ENCODE measurements around the gene OR5K4. TPM values are rescaled to one million over a fixed set of nuclear protein-coding genes. Genes with fewer than 3 reads are reported as not detected.
"Not testable (repeated sequence)": the region's sequence is repeated elsewhere in the genome, so short reads cannot be mapped to it uniquely, and the experiment has no call there.

OR5K4 gene
- total RNA-seq, 2 experiments from 2014 or later, result not detected

DNA sequence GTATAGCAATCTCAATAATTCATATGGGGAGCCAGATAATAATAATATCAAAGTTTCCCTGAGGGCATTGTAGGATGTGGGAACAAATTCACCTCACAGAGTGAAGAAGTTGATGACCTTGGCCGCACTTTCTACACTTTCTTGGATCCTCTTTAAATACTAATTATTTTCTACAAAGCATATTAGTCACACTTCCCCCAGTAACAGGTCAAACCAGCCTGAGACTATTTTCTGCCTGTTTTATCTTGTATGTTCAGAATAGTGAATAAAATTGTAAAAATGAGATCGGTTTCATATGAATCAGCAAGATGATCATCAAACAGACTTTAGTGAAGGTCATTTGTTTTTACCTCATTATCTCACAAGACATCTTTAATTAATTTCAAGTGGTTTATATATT, 34.5 kb downstream of the OR5K4 start:
- Histone ChIP-seq H3K9me3 (ENCODE audit: control insufficient read depth in 1 of 2, insufficient read depth in 1 of 2, low read length in 2 of 2) (no peaks in the 10 kb centered on the region), H3K27me3 (ENCODE audit: control insufficient read depth in 1 of 2, insufficient read depth in 2 of 2, low read length in 2 of 2) (peaks cover 0 to 7% of the 10 kb centered on the region in 2 experiments), H3K36me3 (ENCODE audit: insufficient read depth, low read length) (no peaks in the 10 kb centered on the region), H3K4me1 (ENCODE audit: insufficient read depth, low read length) (no peaks in the 10 kb centered on the region), H3K4me3 (ENCODE audit: low read length) (no peak overlapping the region), H3K27ac (ENCODE audit: low read depth in 1 of 2, low read length in 2 of 2) (no peak overlapping the region)
- no peaks in the 10 kb centered on the region for H3K9me3 Mint-ChIP-seq
- H3K4me1 Mint-ChIP-seq (ENCODE audit: low read depth), result no peaks in the 10 kb centered on the region
- no peaks in the 10 kb centered on the region for H3K36me3 Mint-ChIP-seq (ENCODE audit: low read depth)
- intact Hi-C loops (cut with DNase I, micrococcal nuclease), result no loop called here
- TF ChIP-seq, protein P1, sequence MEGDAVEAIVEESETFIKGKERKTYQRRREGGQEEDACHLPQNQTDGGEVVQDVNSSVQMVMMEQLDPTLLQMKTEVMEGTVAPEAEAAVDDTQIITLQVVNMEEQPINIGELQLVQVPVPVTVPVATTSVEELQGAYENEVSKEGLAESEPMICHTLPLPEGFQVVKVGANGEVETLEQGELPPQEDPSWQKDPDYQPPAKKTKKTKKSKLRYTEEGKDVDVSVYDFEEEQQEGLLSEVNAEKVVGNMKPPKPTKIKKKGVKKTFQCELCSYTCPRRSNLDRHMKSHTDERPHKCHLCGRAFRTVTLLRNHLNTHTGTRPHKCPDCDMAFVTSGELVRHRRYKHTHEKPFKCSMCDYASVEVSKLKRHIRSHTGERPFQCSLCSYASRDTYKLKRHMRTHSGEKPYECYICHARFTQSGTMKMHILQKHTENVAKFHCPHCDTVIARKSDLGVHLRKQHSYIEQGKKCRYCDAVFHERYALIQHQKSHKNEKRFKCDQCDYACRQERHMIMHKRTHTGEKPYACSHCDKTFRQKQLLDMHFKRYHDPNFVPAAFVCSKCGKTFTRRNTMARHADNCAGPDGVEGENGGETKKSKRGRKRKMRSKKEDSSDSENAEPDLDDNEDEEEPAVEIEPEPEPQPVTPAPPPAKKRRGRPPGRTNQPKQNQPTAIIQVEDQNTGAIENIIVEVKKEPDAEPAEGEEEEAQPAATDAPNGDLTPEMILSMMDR (IDR thresholded peaks at IDR 0.05), result no peak
- H3K27me3 Mint-ChIP-seq, result peaks cover 26% of the 10 kb centered on the region
- CTCF ChIA-PET, result no interaction called here
- POLR2A ChIA-PET, result no interaction called here
- H3K4me3 Mint-ChIP-seq, result no peak overlapping the region
- ATAC-seq (ENCODE audit: poor library complexity), result no peak
- no peak overlapping the region for H3K27ac Mint-ChIP-seq
- no peak for DNase-seq

DNA sequence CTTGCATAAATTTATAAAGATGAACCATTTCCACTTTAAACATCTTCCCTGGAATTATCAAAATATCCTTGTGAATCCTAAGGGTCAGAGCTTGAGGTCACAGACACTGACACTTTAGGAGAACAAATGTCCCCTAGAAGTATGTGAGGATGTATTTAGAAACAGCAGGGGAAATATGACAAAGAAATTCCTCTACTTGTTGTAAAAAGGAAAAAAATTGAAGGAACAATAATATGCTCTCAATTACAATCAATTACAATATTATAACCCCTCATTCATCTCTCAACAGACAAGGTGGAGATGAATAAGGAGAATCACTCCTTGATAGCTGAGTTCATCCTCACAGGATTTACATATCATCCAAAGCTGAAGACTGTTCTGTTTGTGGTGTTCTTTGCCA, 36.7 kb downstream of the OR5K4 start, which contains the start of gene OR5K3:
Gene OR5K3 (plus strand): TSS at position 301 of the 400 bp plus-strand sequence. CDS start 0 bp downstream, at position 301.
- POLR2A ChIA-PET, result no interaction called here
- Mint-ChIP-seq H3K4me1 (ENCODE audit: low read depth) (no peaks in the 10 kb centered on the region), H3K9me3 (no peaks in the 10 kb centered on the region), H3K27ac (no peak within 1 kb of the TSS), H3K27me3 (peaks cover 33% of the 10 kb centered on the region), H3K36me3 (ENCODE audit: low read depth) (no peaks in the 10 kb centered on the region), H3K4me3 (no peak within 1 kb of the TSS)
- CTCF ChIA-PET, result no interaction called here
- peaks cover 0 to 4% of the 10 kb centered on the region in 2 experiments for H3K27me3 ChIP-seq (ENCODE audit: control insufficient read depth in 1 of 2, insufficient read depth in 2 of 2, low read length in 2 of 2)
- intact Hi-C loops (cut with DNase I, micrococcal nuclease), result no loop called here
- H3K9me3 ChIP-seq (ENCODE audit: control insufficient read depth in 1 of 2, insufficient read depth in 1 of 2, low read length in 2 of 2), result no peaks in the 10 kb centered on the region
- H3K4me3 ChIP-seq (ENCODE audit: low read length), result no peak within 1 kb of the TSS
- DNase-seq (no peak), ATAC-seq (ENCODE audit: poor library complexity) (no peak)
- no peak within 1 kb of the TSS for H3K27ac ChIP-seq (ENCODE audit: low read depth in 1 of 2, low read length in 2 of 2)
- TF ChIP-seq, protein P1 (IDR thresholded peaks at IDR 0.05), result no peak
- H3K4me1 ChIP-seq (ENCODE audit: insufficient read depth, low read length), result no peaks in the 10 kb centered on the region
- no peaks in the 10 kb centered on the region for H3K36me3 ChIP-seq (ENCODE audit: insufficient read depth, low read length)

DNA sequence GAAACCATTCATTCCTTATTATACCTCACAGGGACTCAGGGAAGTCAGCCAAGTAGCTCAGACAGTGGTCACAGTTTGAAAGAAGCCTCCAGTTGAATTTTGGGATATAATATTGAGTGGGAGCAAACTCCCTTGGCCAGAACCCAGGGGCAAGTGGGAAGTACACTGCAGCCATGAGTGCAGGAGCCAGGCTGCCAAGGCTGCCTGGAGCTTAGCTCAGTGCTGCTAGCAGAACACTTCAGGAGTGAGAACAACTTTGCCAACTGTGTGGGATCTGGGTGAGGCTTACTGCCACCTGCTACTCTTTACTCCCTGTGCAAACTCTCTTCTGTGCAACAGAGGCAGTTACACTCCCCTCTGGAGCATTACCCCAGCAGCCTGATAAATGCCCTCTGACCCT, 41.4 kb downstream of the OR5K4 start:
- H3K27ac ChIP-seq (ENCODE audit: low read depth in 1 of 2, low read length in 2 of 2), result no peak overlapping the region
- Mint-ChIP-seq H3K27me3 (peaks cover 25% of the 10 kb centered on the region), H3K4me1 (ENCODE audit: low read depth) (no peaks in the 10 kb centered on the region), H3K9me3 (peaks cover 12% of the 10 kb centered on the region), H3K36me3 (ENCODE audit: low read depth) (no peaks in the 10 kb centered on the region), H3K27ac (no peak overlapping the region), H3K4me3 (no peak overlapping the region)
- peaks cover 0 to 4% of the 10 kb centered on the region in 2 experiments for H3K9me3 ChIP-seq (ENCODE audit: control insufficient read depth in 1 of 2, insufficient read depth in 1 of 2, low read length in 2 of 2)
- ATAC-seq (ENCODE audit: poor library complexity) (no peak), DNase-seq (no peak)
- ChIA-PET CTCF (no interaction called here), POLR2A (no interaction called here)
- H3K36me3 ChIP-seq (ENCODE audit: insufficient read depth, low read length), result no peaks in the 10 kb centered on the region
- intact Hi-C loops (cut with DNase I, micrococcal nuclease), result no loop called here
- TF ChIP-seq, protein P1 (IDR thresholded peaks at IDR 0.05), result no peak
- H3K4me3 ChIP-seq (ENCODE audit: low read length), result no peak overlapping the region
- peaks cover 0 to 4% of the 10 kb centered on the region in 2 experiments for H3K27me3 ChIP-seq (ENCODE audit: control insufficient read depth in 1 of 2, insufficient read depth in 2 of 2, low read length in 2 of 2)
- H3K4me1 ChIP-seq (ENCODE audit: insufficient read depth, low read length), result no peaks in the 10 kb centered on the region

DNA sequence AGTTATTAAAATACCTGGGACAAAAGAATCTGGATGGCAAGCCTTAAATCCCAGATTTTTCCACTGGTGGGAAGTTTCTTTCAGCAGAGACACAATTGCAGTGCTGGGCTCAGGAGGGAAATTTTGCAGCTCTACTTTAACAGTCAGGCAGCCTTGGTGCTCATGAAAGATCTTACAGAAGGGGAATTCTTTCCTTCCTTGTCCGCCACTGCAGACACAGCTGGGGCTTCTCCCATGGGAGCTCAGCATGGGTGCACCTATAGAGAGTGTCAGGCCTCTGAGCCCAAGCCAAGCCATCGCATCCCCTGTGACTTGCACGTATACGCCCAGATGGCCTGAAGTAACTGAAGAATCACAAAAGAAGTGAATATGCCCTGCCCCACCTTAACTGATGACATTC, 42.8 kb downstream of the OR5K4 start:
- Mint-ChIP-seq H3K9me3 (peaks cover 16% of the 10 kb centered on the region), H3K27me3 (peaks cover 20% of the 10 kb centered on the region)
- H3K27me3 ChIP-seq (ENCODE audit: control insufficient read depth in 1 of 2, insufficient read depth in 2 of 2, low read length in 2 of 2); POLR2A ChIA-PET; H3K4me3 ChIP-seq (ENCODE audit: low read length); H3K4me1 Mint-ChIP-seq (ENCODE audit: low read depth); H3K4me3 Mint-ChIP-seq; CTCF ChIA-PET; ATAC-seq (ENCODE audit: poor library complexity); DNase-seq; H3K36me3 Mint-ChIP-seq (ENCODE audit: low read depth); intact Hi-C loops (cut with DNase I, micrococcal nuclease); H3K4me1 ChIP-seq (ENCODE audit: insufficient read depth, low read length); H3K36me3 ChIP-seq (ENCODE audit: insufficient read depth, low read length); H3K27ac ChIP-seq (ENCODE audit: low read depth in 1 of 2, low read length in 2 of 2); H3K9me3 ChIP-seq (ENCODE audit: control insufficient read depth in 1 of 2, insufficient read depth in 1 of 2, low read length in 2 of 2); H3K27ac Mint-ChIP-seq: not testable (repeated sequence)
